DOHH2 (cell line): Measurements from ENCODE around the gene WNT5B.

Source experiments
- H3F3A ChIP-seq: fragments of 200-600 bp; sonication (generic), shearing (Covaris generic); 2 replicates; pipeline ENCODE4 v1.6.0; 2016; ENCODE audit warnings: antibody characterized with exemption, mild to moderate bottlenecking; ENCODE audit not compliant: control insufficient read depth, insufficient read depth
- H3K27ac ChIP-seq: fragments of 200-600 bp; sonication (generic); 2 replicates; pipeline ENCODE4 v1.5.1; 2014; ENCODE audit warnings: low read depth, mild to moderate bottlenecking, low read length, moderate library complexity
- H3K27me3 ChIP-seq: fragments of 200-600 bp; sonication (generic); 2 replicates; pipeline ENCODE4 v1.6.1; 2014; ENCODE audit warnings: mild to moderate bottlenecking, low read length, mixed read lengths; ENCODE audit not compliant: control insufficient read depth
- H3K36me3 ChIP-seq: fragments of 200-600 bp; sonication (generic); 2 replicates; pipeline ENCODE4 v1.6.1; 2014; ENCODE audit warnings: mild to moderate bottlenecking, low read length, moderate library complexity, mixed read lengths; ENCODE audit not compliant: control insufficient read depth
- H3K4me1 ChIP-seq: fragments of 200-600 bp; sonication (generic); 2 replicates; pipeline ENCODE4 v1.6.1; 2014; ENCODE audit warnings: mild to moderate bottlenecking, low read length, mixed read lengths; ENCODE audit not compliant: control insufficient read depth
- H3K4me2 ChIP-seq: fragments of 200-600 bp; sonication (generic); 2 replicates; pipeline ENCODE4 v1.6.0; 2014; ENCODE audit warnings: mild to moderate bottlenecking, low read length, moderate library complexity
- H3K4me3 ChIP-seq: fragments of 200-600 bp; sonication (generic); 2 replicates; pipeline ENCODE4 v1.5.1; 2014; ENCODE audit warnings: mild to moderate bottlenecking, low read length, mixed read lengths
- H3K79me2 ChIP-seq: fragments of 200-600 bp; sonication (generic); 2 replicates; pipeline ENCODE4 v1.6.1; 2014; ENCODE audit warnings: mild to moderate bottlenecking, low read length, mixed read lengths; ENCODE audit not compliant: control insufficient read depth
- H3K9me2 ChIP-seq: fragments of 200-600 bp; sonication (generic); replicated peaks from 2 replicates; pipeline ENCODE4 v1.6.1; 2014; ENCODE audit warnings: mild to moderate bottlenecking, low read length, mixed read lengths; ENCODE audit not compliant: control insufficient read depth
- H3K9me3 ChIP-seq: fragments of 200-600 bp; sonication (generic); 2 replicates; pipeline ENCODE4 v1.6.1; 2014; ENCODE audit warnings: antibody characterized with exemption, low read length, mixed read lengths; ENCODE audit not compliant: control insufficient read depth, insufficient read depth
- H4K20me1 ChIP-seq: fragments of 200-600 bp; sonication (generic); 2 replicates; pipeline ENCODE4 v1.6.0; 2014; ENCODE audit warnings: low read depth, mild to moderate bottlenecking, antibody characterized with exemption, low read length, moderate library complexity; ENCODE audit not compliant: control insufficient read depth, insufficient read depth
- EZH2phosphoT487 ChIP-seq: fragments of 200-600 bp; sonication (generic); IDR thresholded peaks from 2 replicates; pipeline ENCODE4 v1.6.1; 2017; ENCODE audit warnings: borderline replicate concordance, mild to moderate bottlenecking, antibody characterized with exemption, low read length, moderate library complexity, mixed read lengths
- TF ChIP-seq, protein P1 (sequence below): fragments of 200-600 bp; sonication (generic); IDR thresholded peaks from one replicate; pipeline ENCODE4 v1.5.1; 2014; ENCODE audit warnings: antibody characterized with exemption, mild to moderate bottlenecking, low read depth, low read length; ENCODE audit not compliant: poor library complexity, severe bottlenecking

Gene WNT5B

DNA sequence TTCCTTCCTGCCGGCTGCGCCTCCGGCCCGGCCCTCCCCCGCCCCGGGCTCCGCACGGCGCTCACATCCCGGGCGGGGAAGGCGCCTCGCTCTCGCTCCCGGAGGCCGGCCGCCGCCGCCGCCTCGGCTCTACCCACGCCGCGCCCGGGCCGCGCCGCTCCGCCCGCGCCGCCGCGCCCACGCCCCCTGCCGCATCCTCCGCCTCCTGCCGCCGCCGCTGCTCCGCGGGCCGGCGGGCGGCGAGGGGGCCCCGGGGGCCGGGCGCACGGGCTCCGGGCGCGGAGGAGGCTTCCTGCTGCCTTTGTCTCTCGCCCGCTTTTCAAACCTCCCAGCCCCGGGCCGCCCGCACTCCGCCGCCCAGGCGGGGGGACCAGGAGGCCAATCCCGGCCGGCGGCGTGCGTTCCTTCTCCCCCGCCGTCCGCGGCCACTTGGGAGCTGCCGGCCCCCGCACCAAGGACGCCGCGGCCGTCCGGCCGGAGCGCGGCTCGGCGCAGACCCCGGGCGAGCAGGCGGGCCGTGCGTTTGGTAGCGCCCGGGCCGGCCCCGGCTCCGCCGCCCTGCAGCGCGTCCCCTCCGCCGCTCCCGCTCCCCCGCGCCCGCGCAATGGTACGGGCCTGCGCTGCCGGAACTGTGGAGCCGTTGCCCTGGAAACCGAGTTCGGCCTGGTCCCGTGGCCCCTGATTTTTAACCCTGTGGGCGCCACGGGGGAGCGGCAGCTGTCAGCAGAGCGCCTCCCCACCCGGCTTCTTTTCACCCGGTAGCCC lies 34.6 kb upstream of the WNT5B start, which contains the start of gene FBXL14:
TSS of gene FBXL14 (minus strand) at position 321 of the 765 bp plus-strand sequence. CDS start 515 bp downstream, outside the sequence.
- Histone ChIP-seq H3K27ac (peak within 1 kb of the TSS; percentile 70), H3K36me3 (peaks cover 38% of the 10 kb centered on the region), H3K4me3 (peak within 1 kb of the TSS; percentile 88), H3K9me3 (no peaks in the 10 kb centered on the region), H3K27me3 (no peaks in the 10 kb centered on the region), H4K20me1 (peaks cover 27% of the 10 kb centered on the region), H3K4me2 (peak within 1 kb of the TSS; percentile 96), H3F3A (peaks cover 4% of the 10 kb centered on the region; the same call in 1 of the 2 replicates), H3K4me1 (peaks cover 44% of the 10 kb centered on the region), H3K9me2 (no peaks in the 10 kb centered on the region), H3K79me2 (peaks cover 45% of the 10 kb centered on the region)
- TF ChIP-seq EZH2phosphoT487 = no peak
- TF ChIP-seq, protein P1, sequence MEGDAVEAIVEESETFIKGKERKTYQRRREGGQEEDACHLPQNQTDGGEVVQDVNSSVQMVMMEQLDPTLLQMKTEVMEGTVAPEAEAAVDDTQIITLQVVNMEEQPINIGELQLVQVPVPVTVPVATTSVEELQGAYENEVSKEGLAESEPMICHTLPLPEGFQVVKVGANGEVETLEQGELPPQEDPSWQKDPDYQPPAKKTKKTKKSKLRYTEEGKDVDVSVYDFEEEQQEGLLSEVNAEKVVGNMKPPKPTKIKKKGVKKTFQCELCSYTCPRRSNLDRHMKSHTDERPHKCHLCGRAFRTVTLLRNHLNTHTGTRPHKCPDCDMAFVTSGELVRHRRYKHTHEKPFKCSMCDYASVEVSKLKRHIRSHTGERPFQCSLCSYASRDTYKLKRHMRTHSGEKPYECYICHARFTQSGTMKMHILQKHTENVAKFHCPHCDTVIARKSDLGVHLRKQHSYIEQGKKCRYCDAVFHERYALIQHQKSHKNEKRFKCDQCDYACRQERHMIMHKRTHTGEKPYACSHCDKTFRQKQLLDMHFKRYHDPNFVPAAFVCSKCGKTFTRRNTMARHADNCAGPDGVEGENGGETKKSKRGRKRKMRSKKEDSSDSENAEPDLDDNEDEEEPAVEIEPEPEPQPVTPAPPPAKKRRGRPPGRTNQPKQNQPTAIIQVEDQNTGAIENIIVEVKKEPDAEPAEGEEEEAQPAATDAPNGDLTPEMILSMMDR = no peak

DNA sequence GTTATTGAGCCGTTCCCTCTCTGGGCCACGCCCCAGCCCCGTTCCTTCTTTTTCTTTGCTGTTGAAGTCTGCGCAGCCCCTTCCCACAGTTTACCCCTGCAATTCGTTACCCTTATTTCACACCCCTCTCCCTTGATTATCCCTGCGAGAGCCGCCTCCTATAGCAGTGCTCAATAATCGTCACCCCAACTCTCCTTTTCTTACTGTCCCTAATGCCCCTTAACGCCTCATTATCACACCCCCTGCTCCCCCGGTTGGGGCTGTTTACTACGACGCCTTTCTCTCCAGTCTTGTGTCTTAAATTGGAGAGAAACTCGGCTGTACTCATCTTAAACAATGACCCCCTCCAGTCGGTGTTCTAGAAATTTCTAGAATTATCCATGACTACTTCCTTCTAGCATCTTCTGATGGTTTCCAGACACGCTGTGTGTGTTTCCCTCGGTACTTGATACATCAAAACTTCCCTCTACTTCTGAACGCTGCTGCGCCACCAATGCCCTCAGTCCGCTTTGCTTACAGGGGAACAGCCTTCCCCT lies 33.9 kb upstream of the WNT5B start:
- Histone ChIP-seq H3K79me2 (peaks cover 38% of the 10 kb centered on the region), H3K27me3 (no peaks in the 10 kb centered on the region), H3K4me1 (peaks cover 37% of the 10 kb centered on the region), H3F3A (peaks cover 10% of the 10 kb centered on the region), H3K9me3 (no peaks in the 10 kb centered on the region), H3K9me2 (no peaks in the 10 kb centered on the region), H3K4me3 (peak overlapping the region; percentile 71), H3K4me2 (peak overlapping the region; percentile 71), H3K27ac (peak overlapping the region; percentile 43), H3K36me3 (peaks cover 32% of the 10 kb centered on the region), H4K20me1 (peaks cover 23% of the 10 kb centered on the region)
- TF ChIP-seq, protein P1 = peak; percentile 10
- no peak for TF ChIP-seq EZH2phosphoT487

DNA sequence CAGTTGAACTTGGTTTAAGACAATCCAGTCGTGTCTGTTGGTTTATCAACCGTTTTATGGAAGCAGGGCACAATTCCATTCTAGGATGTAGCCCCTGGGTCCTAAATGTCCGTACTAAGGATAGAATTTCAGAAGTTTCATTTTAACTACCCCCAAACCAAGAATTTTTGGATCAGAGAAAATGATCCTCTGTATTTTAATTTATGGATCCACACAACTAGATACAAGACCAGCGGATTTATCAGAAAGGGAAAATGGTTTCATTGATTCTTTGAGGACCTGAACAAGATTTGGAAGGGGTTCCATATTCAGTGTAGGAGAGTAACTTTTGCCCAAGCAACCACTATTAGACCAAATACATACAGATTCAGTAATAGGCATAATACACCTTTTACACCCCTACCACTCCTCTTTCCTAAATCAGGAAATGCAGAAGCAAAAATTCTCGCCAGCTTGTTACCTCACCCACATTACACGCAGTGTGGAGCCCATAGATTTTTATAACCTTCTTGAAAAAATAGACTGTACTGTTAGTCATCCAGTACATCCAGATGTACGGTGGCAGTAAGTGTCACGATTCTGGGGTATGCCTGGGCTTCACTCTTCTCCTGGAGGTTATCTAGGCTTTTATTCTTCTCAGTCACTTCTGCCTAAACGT lies 33.2 kb upstream of the WNT5B start:
- H3K27me3 ChIP-seq = no peaks in the 10 kb centered on the region
- H3K4me1 ChIP-seq = peaks cover 30% of the 10 kb centered on the region
- peak overlapping the region; percentile 71 for H3K4me3 ChIP-seq
- H3F3A ChIP-seq = peaks cover 12% of the 10 kb centered on the region
- peaks cover 25% of the 10 kb centered on the region for H3K36me3 ChIP-seq
- H3K9me2 ChIP-seq = no peaks in the 10 kb centered on the region
- H3K27ac ChIP-seq = peak overlapping the region; percentile 43; the same call in 1 of the 2 replicates
- H3K4me2 ChIP-seq = peak overlapping the region; percentile 71
- no peaks in the 10 kb centered on the region for H3K9me3 ChIP-seq
- H3K79me2 ChIP-seq = peaks cover 31% of the 10 kb centered on the region
- no peak for TF ChIP-seq EZH2phosphoT487
- TF ChIP-seq, protein P1 = no peak
- H4K20me1 ChIP-seq = peaks cover 17% of the 10 kb centered on the region
